ENCODE measurements around the gene COL4A6.

COL4A6 gene

GRCh38 chrX:108159028-108159670 is 279.1 kb downstream of the COL4A6 start:
- TF ChIP-seq EP300 (IDR thresholded peaks at IDR 0.05; ENCODE audit: borderline replicate concordance) (no peak), EGR1 (IDR thresholded peaks at IDR 0.05) (no peak)
- TF ChIP-seq, protein P1, sequence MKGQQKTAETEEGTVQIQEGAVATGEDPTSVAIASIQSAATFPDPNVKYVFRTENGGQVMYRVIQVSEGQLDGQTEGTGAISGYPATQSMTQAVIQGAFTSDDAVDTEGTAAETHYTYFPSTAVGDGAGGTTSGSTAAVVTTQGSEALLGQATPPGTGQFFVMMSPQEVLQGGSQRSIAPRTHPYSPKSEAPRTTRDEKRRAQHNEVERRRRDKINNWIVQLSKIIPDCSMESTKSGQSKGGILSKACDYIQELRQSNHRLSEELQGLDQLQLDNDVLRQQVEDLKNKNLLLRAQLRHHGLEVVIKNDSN (IDR thresholded peaks at IDR 0.05) = no peak
- TF ChIP-seq, protein P2, sequence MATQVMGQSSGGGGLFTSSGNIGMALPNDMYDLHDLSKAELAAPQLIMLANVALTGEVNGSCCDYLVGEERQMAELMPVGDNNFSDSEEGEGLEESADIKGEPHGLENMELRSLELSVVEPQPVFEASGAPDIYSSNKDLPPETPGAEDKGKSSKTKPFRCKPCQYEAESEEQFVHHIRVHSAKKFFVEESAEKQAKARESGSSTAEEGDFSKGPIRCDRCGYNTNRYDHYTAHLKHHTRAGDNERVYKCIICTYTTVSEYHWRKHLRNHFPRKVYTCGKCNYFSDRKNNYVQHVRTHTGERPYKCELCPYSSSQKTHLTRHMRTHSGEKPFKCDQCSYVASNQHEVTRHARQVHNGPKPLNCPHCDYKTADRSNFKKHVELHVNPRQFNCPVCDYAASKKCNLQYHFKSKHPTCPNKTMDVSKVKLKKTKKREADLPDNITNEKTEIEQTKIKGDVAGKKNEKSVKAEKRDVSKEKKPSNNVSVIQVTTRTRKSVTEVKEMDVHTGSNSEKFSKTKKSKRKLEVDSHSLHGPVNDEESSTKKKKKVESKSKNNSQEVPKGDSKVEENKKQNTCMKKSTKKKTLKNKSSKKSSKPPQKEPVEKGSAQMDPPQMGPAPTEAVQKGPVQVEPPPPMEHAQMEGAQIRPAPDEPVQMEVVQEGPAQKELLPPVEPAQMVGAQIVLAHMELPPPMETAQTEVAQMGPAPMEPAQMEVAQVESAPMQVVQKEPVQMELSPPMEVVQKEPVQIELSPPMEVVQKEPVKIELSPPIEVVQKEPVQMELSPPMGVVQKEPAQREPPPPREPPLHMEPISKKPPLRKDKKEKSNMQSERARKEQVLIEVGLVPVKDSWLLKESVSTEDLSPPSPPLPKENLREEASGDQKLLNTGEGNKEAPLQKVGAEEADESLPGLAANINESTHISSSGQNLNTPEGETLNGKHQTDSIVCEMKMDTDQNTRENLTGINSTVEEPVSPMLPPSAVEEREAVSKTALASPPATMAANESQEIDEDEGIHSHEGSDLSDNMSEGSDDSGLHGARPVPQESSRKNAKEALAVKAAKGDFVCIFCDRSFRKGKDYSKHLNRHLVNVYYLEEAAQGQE (IDR thresholded peaks at IDR 0.05; ENCODE audit: low read depth) = no peak

DNA sequence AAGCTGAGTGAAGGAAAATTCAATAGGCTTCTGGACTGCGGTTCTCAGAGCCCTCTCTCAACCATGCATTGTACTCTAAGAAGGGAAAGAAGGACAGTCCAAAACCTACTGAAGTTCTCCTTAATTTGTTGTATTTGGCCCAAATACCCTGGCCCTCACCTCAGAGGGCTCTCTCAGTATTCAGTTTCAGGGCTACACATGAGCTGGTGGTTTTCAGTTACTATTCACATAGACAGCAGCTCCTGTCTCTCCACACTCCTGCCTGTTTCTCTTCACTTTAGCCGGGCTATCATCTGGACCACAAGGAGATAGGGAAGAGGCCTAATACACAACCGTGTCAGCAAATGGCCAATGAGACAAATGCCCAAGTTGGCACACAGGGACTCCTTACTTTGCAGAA is 280.6 kb downstream of the COL4A6 start:
- TF ChIP-seq NFIC (IDR thresholded peaks at IDR 0.05) (no peak), TEAD4 (IDR thresholded peaks at IDR 0.05) (no peak), TAF1 (IDR thresholded peaks at IDR 0.05; ENCODE audit: low read depth) (no peak), CEBPB (IDR thresholded peaks at IDR 0.05) (no peak), YY1 (IDR thresholded peaks at IDR 0.05; ENCODE audit: low read depth) (no peak), EGR1 (IDR thresholded peaks at IDR 0.05) (no peak), MAX (IDR thresholded peaks at IDR 0.05) (no peak), FOXM1 (IDR thresholded peaks at IDR 0.05; ENCODE audit: borderline replicate concordance, low read depth) (no peak), ZBTB7A (IDR thresholded peaks at IDR 0.05; ENCODE audit: low read depth) (no peak), CREB1 (IDR thresholded peaks at IDR 0.05; ENCODE audit: low read depth) (no peak), TCF12 (IDR thresholded peaks at IDR 0.05; ENCODE audit: low read depth) (no peak), EP300 (IDR thresholded peaks at IDR 0.05; ENCODE audit: borderline replicate concordance) (no peak), RAD21 (IDR thresholded peaks at IDR 0.05; ENCODE audit: low read depth) (no peak)
- TF ChIP-seq, protein P2 (IDR thresholded peaks at IDR 0.05; ENCODE audit: low read depth) = no peak
- TF ChIP-seq, protein P1 (IDR thresholded peaks at IDR 0.05) = no peak

DNA sequence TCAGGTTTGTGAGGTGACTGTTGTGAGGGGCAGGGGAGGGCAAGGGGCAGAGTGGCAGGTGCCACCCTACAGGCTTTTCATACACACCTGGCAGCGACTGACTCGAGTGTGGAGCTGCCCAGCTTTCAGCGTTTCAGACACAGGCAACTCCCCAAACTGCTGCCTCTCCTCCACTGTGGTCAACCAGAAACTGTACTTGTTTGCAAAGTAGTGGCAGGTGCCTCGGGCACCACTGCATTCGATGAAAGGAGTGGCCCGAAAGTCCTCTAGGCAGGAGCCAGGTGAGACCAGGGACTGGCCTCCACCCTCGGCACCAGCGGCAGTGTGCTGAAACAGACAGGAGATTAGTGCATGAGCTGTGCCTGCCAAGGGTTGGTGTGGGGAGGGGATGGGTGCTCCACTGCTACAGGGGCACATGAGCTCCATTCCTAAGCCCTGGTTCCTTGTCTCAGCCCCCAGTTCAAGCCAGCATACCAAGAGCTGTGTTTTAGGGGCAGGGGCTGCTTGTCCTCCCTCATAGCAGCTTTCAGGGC is 281.2 kb downstream of the COL4A6 start:
- TF ChIP-seq EP300 (IDR thresholded peaks at IDR 0.05; ENCODE audit: borderline replicate concordance) = no peak
- TF ChIP-seq TAF1 (IDR thresholded peaks at IDR 0.05; ENCODE audit: low read depth) = no peak
- no peak for TF ChIP-seq MAX (IDR thresholded peaks at IDR 0.05)
- no peak for TF ChIP-seq TCF12 (IDR thresholded peaks at IDR 0.05; ENCODE audit: low read depth)
- no peak for TF ChIP-seq FOXM1 (IDR thresholded peaks at IDR 0.05; ENCODE audit: borderline replicate concordance, low read depth)
- TF ChIP-seq YY1 (IDR thresholded peaks at IDR 0.05; ENCODE audit: low read depth) = no peak
- TF ChIP-seq, protein P2 (IDR thresholded peaks at IDR 0.05; ENCODE audit: low read depth) = no peak
- TF ChIP-seq ZBTB7A (IDR thresholded peaks at IDR 0.05; ENCODE audit: low read depth) = no peak
- no peak for TF ChIP-seq TEAD4 (IDR thresholded peaks at IDR 0.05)
- TF ChIP-seq, protein P1 (IDR thresholded peaks at IDR 0.05) = no peak
- no peak for TF ChIP-seq NFIC (IDR thresholded peaks at IDR 0.05)
- no peak for TF ChIP-seq CEBPB (IDR thresholded peaks at IDR 0.05)
- no peak for TF ChIP-seq EGR1 (IDR thresholded peaks at IDR 0.05)
- no peak for TF ChIP-seq CREB1 (IDR thresholded peaks at IDR 0.05; ENCODE audit: low read depth)
- no peak for TF ChIP-seq RAD21 (IDR thresholded peaks at IDR 0.05; ENCODE audit: low read depth)

DNA sequence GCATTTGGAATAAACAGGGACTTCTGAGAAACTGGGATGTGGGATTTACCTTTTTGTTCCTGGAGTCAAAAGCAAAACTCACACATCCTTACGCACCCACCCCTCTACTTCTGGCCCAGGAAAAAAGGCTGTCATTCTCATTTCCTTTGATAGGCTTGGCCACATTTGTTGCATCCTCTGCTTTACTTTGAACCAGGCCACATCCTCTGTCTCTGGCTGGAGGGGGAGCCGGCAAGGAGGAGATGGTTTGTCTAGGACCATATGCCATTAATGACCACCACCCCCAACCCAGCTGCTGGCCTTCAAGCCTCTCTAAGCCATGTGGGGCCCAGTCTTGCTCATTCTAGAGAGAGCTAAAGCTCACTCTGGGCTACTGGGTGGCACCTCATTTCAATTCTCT is 282.1 kb downstream of the COL4A6 start:
- no peak for TF ChIP-seq CEBPB (IDR thresholded peaks at IDR 0.05)
- TF ChIP-seq, protein P2 (IDR thresholded peaks at IDR 0.05; ENCODE audit: low read depth) = no peak
- no peak for TF ChIP-seq FOXM1 (IDR thresholded peaks at IDR 0.05; ENCODE audit: borderline replicate concordance, low read depth)
- TF ChIP-seq TEAD4 (IDR thresholded peaks at IDR 0.05) = no peak
- TF ChIP-seq NFIC (IDR thresholded peaks at IDR 0.05) = no peak
- no peak for TF ChIP-seq CREB1 (IDR thresholded peaks at IDR 0.05; ENCODE audit: low read depth)
- TF ChIP-seq TCF12 (IDR thresholded peaks at IDR 0.05; ENCODE audit: low read depth) = no peak
- TF ChIP-seq MAX (IDR thresholded peaks at IDR 0.05) = no peak
- TF ChIP-seq, protein P1 (IDR thresholded peaks at IDR 0.05) = no peak

Measured in Ishikawa (cell line).